ENCODE measurements around the gene CCDC15. TPM values are rescaled to one million over a fixed set of nuclear protein-coding genes. Genes with fewer than 3 reads are reported as not detected.
A peak's percentile ranks its signal among the peaks of the same experiment; 100 is the strongest.

Gene CCDC15
- total RNA-seq, 1 donor from 2014 or later: 1.8 TPM

DNA sequence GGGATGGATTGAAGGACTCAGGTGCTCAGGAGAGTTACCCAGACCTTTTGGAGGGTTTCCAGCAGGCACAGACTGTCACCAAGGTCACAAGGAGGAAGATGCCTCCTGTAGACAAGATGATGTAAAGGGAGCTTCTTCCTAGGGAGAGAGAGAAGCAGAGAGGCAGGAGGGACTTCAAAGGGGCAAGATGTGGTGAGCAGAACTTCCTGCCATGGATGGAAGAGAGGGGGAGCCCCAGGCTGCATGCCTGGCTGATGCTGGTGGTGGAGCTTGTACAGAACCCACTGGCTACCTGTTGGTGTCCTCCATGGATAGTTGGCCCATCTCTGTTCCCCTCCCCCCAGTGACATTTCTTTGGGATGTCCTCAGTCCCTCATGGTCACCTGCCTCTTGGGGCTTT lies 30.7 kb upstream of the CCDC15 start:
- no peak for DNase-seq (ENCODE audit: extremely low spot score, unreplicated experiment)
- no peak overlapping the region for H3K27ac Mint-ChIP-seq (ENCODE audit: unreplicated experiment)
- TF ChIP-seq, protein P1, sequence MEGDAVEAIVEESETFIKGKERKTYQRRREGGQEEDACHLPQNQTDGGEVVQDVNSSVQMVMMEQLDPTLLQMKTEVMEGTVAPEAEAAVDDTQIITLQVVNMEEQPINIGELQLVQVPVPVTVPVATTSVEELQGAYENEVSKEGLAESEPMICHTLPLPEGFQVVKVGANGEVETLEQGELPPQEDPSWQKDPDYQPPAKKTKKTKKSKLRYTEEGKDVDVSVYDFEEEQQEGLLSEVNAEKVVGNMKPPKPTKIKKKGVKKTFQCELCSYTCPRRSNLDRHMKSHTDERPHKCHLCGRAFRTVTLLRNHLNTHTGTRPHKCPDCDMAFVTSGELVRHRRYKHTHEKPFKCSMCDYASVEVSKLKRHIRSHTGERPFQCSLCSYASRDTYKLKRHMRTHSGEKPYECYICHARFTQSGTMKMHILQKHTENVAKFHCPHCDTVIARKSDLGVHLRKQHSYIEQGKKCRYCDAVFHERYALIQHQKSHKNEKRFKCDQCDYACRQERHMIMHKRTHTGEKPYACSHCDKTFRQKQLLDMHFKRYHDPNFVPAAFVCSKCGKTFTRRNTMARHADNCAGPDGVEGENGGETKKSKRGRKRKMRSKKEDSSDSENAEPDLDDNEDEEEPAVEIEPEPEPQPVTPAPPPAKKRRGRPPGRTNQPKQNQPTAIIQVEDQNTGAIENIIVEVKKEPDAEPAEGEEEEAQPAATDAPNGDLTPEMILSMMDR (IDR thresholded peaks at IDR 0.05): no peak
- no peaks in the 10 kb centered on the region for H3K9me3 Mint-ChIP-seq (ENCODE audit: unreplicated experiment)
- no peak overlapping the region for H3K4me3 Mint-ChIP-seq (ENCODE audit: unreplicated experiment)
- H3K27me3 Mint-ChIP-seq (ENCODE audit: unreplicated experiment): peaks cover 3% of the 10 kb centered on the region
- no peaks in the 10 kb centered on the region for H3K36me3 Mint-ChIP-seq (ENCODE audit: unreplicated experiment)
- peaks cover 4% of the 10 kb centered on the region for H3K4me1 Mint-ChIP-seq (ENCODE audit: unreplicated experiment)

GRCh38 chr11:124928942-124929665 lies 24.9 kb upstream of the CCDC15 start:
- Mint-ChIP-seq H3K9me3 (ENCODE audit: unreplicated experiment) (no peaks in the 10 kb centered on the region), H3K4me1 (ENCODE audit: unreplicated experiment) (no peaks in the 10 kb centered on the region), H3K27ac (ENCODE audit: unreplicated experiment) (no peak overlapping the region), H3K36me3 (ENCODE audit: unreplicated experiment) (no peaks in the 10 kb centered on the region), H3K4me3 (ENCODE audit: unreplicated experiment) (no peak overlapping the region), H3K27me3 (ENCODE audit: unreplicated experiment) (peaks cover 6% of the 10 kb centered on the region)
- TF ChIP-seq, protein P1 (IDR thresholded peaks at IDR 0.05): no peak
- DNase-seq (ENCODE audit: extremely low spot score, unreplicated experiment): no peak

GRCh38 chr11:124930799-124931198 lies 23.2 kb upstream of the CCDC15 start:
- no peak for DNase-seq (ENCODE audit: extremely low spot score, unreplicated experiment)
- Mint-ChIP-seq H3K4me3 (ENCODE audit: unreplicated experiment) (no peak overlapping the region), H3K9me3 (ENCODE audit: unreplicated experiment) (no peaks in the 10 kb centered on the region), H3K36me3 (ENCODE audit: unreplicated experiment) (no peaks in the 10 kb centered on the region), H3K27ac (ENCODE audit: unreplicated experiment) (no peak overlapping the region), H3K27me3 (ENCODE audit: unreplicated experiment) (peaks cover 7% of the 10 kb centered on the region), H3K4me1 (ENCODE audit: unreplicated experiment) (no peaks in the 10 kb centered on the region)
- TF ChIP-seq, protein P1 (IDR thresholded peaks at IDR 0.05): no peak

DNA sequence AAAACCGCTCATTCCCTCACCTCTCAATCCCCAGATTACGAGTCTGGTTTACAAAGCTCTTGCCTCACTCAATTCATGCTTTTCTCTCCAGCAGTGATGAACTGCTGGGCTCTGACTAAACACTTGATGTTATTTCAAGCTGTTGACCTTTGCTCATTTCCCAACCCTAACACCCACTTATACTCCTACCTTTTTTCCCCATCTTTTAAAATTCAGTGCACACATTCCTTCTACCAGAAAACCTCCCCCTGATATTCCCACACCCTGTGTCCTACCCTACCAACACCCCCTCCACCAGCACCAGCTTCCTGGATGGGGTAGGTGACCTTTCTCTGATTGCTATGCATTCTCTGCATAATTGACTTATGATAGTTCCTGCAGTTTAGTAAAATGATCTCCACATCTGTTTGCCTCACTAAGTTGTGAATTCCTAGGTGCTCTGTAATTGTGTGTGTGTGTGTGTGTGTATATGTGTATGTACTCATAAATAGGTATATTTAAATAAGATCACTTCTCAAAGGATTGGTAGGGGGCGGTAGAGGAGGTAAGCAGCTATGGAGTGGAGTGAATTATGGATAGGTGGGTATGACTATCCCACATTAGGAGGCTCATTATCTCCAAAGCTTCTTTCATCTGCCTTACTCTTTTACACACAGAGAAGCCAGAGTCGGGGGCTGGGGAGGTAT lies 19.0 kb upstream of the CCDC15 start:
- Mint-ChIP-seq H3K27me3 (ENCODE audit: unreplicated experiment) (peaks cover 14% of the 10 kb centered on the region), H3K36me3 (ENCODE audit: unreplicated experiment) (no peaks in the 10 kb centered on the region), H3K4me3 (ENCODE audit: unreplicated experiment) (no peak overlapping the region), H3K9me3 (ENCODE audit: unreplicated experiment) (no peaks in the 10 kb centered on the region), H3K27ac (ENCODE audit: unreplicated experiment) (no peak overlapping the region), H3K4me1 (ENCODE audit: unreplicated experiment) (no peaks in the 10 kb centered on the region)
- TF ChIP-seq, protein P1 (IDR thresholded peaks at IDR 0.05): peak; percentile 17
- DNase-seq (ENCODE audit: extremely low spot score, unreplicated experiment): no peak
